ENCODE results near the gene RBP2.

GRCh38 chr3:139465636-139466035 lies 10.7 kb downstream of the RBP2 start:
- TF ChIP-seq CTCF (IDR thresholded peaks at IDR 0.05), result no peak
- no peak for TF ChIP-seq ZFX (IDR thresholded peaks at IDR 0.05; ENCODE audit: borderline replicate concordance)
